HUES48 (cell line): ENCODE measurements around the gene SLC5A9.
A peak's percentile ranks its signal among the peaks of the same experiment; 100 is the strongest.
"Not testable (repeated sequence)": the region's sequence is repeated elsewhere in the genome, so short reads cannot be mapped to it uniquely, and the experiment has no call there.

Experiments used
- H3K27ac ChIP-seq: one replicate; pipeline ENCODE4 v1.7.0; 2013; ENCODE audit warnings: low read depth, low read length, inconsistent platforms
- H3K27me3 ChIP-seq: 2 replicates; pipeline ENCODE4 v1.6.1; 2013; ENCODE audit warnings: mild to moderate bottlenecking, low read length; ENCODE audit not compliant: control insufficient read depth, insufficient read depth
- H3K36me3 ChIP-seq: 2 replicates; pipeline ENCODE4 v1.6.1; 2013; ENCODE audit warnings: low read length; ENCODE audit not compliant: control insufficient read depth, insufficient read depth
- H3K4me1 ChIP-seq: 2 replicates; pipeline ENCODE4 v1.6.1; 2013; ENCODE audit warnings: mild to moderate bottlenecking, low read length; ENCODE audit not compliant: control insufficient read depth, insufficient read depth
- H3K4me3 ChIP-seq: 2 replicates; pipeline ENCODE4 v1.5.1; 2013; ENCODE audit warnings: mild to moderate bottlenecking, low read depth, low read length
- H3K9ac ChIP-seq: 2 replicates; pipeline ENCODE4 v1.6.1; 2013; ENCODE audit warnings: mild to moderate bottlenecking, low read depth, low read length, moderate library complexity
- H3K9me3 ChIP-seq: 2 replicates; pipeline ENCODE4 v1.6.1; 2013; ENCODE audit warnings: low read length; ENCODE audit not compliant: control insufficient read depth, insufficient read depth

SLC5A9 gene

GRCh38 chr1:48200166-48200900 is 22.2 kb upstream of the SLC5A9 start:
- H3K4me3 ChIP-seq: no peak overlapping the region
- no peaks in the 10 kb centered on the region for H3K9me3 ChIP-seq
- no peaks in the 10 kb centered on the region for H3K36me3 ChIP-seq
- H3K27me3 ChIP-seq: no peaks in the 10 kb centered on the region
- H3K9ac ChIP-seq: no peak overlapping the region
- no peaks in the 10 kb centered on the region for H3K4me1 ChIP-seq
- no peak overlapping the region for H3K27ac ChIP-seq

DNA sequence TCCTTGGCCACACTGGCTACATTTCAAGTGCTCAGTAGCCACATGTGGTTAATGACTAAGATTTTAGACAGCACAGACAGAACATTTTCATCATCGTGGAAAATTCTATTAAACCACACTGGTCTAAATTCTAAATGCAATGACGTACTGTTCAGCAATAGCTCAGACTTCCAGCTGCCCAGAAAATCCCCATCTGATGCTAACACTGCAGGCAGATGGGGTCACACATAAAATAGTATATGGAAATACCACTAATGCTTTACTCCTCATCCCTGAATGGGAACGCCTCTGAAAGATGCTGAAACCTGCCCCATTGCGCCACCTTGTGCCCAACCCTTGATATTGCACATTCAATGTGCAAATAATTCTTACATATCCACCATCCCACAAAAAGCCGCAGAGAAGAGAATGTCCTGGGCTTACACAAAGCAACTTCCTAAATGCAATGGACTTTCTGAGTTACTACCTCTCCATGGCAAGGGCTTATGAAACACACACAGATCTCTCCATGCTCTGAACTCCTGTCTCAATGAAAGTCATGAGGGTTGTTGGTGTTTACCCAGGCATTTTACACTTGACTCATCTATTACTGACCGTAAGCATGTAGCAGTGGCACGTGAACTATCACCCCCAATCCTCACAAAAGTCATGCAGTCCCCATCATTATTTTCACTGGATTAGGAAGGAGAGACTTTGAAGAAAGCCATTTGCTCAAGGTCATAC is 20.3 kb upstream of the SLC5A9 start:
- Histone ChIP-seq H3K9me3 (no peaks in the 10 kb centered on the region), H3K27me3 (no peaks in the 10 kb centered on the region), H3K4me3 (no peak overlapping the region), H3K36me3 (no peaks in the 10 kb centered on the region), H3K4me1 (no peaks in the 10 kb centered on the region), H3K9ac (no peak overlapping the region), H3K27ac (no peak overlapping the region)

- Histone ChIP-seq H3K4me1 (peaks cover 5% of the 10 kb centered on the region), H3K4me3 (no peak overlapping the region), H3K9me3 (no peaks in the 10 kb centered on the region), H3K27me3 (no peaks in the 10 kb centered on the region), H3K36me3 (no peaks in the 10 kb centered on the region), H3K27ac (no peak overlapping the region), H3K9ac (no peak overlapping the region)
These were observed 19.1 kb upstream of the SLC5A9 start for GRCh38 chr1:48203287-48203900.

- Histone ChIP-seq H3K27ac (no peak overlapping the region), H3K9me3 (no peaks in the 10 kb centered on the region), H3K36me3 (no peaks in the 10 kb centered on the region), H3K4me3 (no peak overlapping the region), H3K27me3 (no peaks in the 10 kb centered on the region), H3K9ac (no peak overlapping the region), H3K4me1 (peaks cover 11% of the 10 kb centered on the region)
These were observed 17.0 kb upstream of the SLC5A9 start for GRCh38 chr1:48205522-48205921.

GRCh38 chr1:48206371-48206770 is 16.1 kb upstream of the SLC5A9 start:
- H3K9me3 ChIP-seq: no peaks in the 10 kb centered on the region
- H3K36me3 ChIP-seq: no peaks in the 10 kb centered on the region
- peaks cover 11% of the 10 kb centered on the region for H3K4me1 ChIP-seq
- H3K9ac ChIP-seq: no peak overlapping the region
- H3K27me3 ChIP-seq: no peaks in the 10 kb centered on the region
- H3K27ac ChIP-seq: no peak overlapping the region
- H3K4me3 ChIP-seq: no peak overlapping the region

DNA sequence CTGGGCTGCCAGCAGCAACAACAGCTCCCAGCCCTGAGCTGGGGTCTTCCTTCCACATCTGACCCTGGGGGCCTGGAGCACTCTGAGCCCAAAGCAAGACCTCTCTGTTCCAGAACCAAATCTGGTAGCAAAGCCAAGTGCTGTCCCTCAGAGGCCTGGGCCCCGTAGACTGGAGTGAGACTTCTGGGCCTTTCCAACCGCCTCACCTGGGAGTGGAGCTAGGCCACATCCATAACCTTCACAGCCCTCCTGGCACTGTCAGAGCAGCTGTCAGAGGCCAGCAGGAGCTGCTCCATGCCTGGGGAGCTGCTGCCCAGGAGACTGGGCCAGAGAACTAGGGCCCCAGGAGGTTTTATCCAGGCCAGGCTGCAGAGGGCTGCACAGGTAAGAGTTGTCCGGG is 15.4 kb upstream of the SLC5A9 start:
- Histone ChIP-seq H3K27ac (no peak overlapping the region), H3K4me3 (no peak overlapping the region), H3K27me3 (no peaks in the 10 kb centered on the region), H3K36me3 (no peaks in the 10 kb centered on the region), H3K9me3 (no peaks in the 10 kb centered on the region), H3K9ac (no peak overlapping the region), H3K4me1 (peaks cover 11% of the 10 kb centered on the region)

GRCh38 chr1:48207536-48208075 is 14.9 kb upstream of the SLC5A9 start:
- Histone ChIP-seq H3K9ac (no peak overlapping the region), H3K4me3 (no peak overlapping the region)

DNA sequence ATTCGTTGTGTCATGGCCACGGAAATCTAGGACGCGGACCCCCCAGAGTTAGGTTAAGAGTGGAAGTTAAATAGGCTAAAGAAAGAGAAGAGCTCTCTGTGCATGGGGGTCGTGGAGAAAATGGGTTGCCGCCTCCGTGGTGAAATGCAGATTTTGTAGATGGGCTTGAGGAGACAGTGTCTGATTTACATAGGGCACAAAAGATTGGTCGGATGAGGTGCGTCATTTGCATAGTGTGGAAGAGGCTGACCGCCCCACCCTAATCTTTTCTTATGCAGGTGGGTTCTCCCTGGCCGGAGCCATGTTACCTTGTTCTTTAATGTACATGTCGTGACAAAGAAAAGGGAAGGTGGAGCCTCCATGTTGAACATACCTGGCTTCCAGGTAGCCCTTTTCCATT is 14.3 kb upstream of the SLC5A9 start:
- no peak overlapping the region for H3K9ac ChIP-seq
- peak overlapping the region; percentile 64 for H3K27ac ChIP-seq
- H3K36me3 ChIP-seq: no peaks in the 10 kb centered on the region
- no peak overlapping the region for H3K4me3 ChIP-seq
- H3K27me3 ChIP-seq: no peaks in the 10 kb centered on the region
- peaks cover 11% of the 10 kb centered on the region for H3K4me1 ChIP-seq
- H3K9me3 ChIP-seq: no peaks in the 10 kb centered on the region

More at GRCh38 chr1:48207536-48208075, 14.9 kb upstream of the SLC5A9 start:
- Histone ChIP-seq H3K4me1 (peaks cover 11% of the 10 kb centered on the region), H3K9me3 (no peaks in the 10 kb centered on the region), H3K27me3 (no peaks in the 10 kb centered on the region), H3K36me3 (no peaks in the 10 kb centered on the region), H3K27ac (no peak overlapping the region)

DNA sequence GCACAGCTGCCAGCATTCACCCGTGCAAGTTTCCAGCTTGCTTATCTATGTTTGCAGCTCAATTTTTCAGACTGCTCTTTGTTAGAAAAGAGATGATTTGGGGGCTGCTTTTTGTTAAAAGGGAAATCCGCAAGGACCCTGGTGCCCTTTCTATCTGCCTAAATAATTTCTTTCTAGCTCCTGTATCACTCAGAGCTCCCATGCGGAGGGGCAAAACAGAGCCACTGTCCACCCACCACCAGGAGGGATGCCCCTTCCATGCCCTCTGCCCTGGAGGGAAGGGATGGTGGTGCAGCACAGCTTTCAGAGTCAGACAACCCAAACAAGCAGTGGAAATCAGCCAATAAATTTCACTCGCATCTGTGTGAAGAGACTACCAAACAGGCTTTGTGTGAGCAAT is 13.9 kb upstream of the SLC5A9 start:
- Histone ChIP-seq H3K4me1 (peaks cover 11% of the 10 kb centered on the region), H3K9me3 (no peaks in the 10 kb centered on the region), H3K36me3 (no peaks in the 10 kb centered on the region), H3K27me3 (no peaks in the 10 kb centered on the region), H3K4me3 (no peak overlapping the region), H3K9ac (no peak overlapping the region), H3K27ac (peak overlapping the region; percentile 64)

GRCh38 chr1:48213462-48213861 is 9.1 kb upstream of the SLC5A9 start:
- H3K4me1 ChIP-seq, H3K27ac ChIP-seq, H3K36me3 ChIP-seq, H3K4me3 ChIP-seq, H3K9me3 ChIP-seq, H3K27me3 ChIP-seq, H3K9ac ChIP-seq: not testable (repeated sequence)

- not testable (repeated sequence) for H3K4me1 ChIP-seq, H3K4me3 ChIP-seq, H3K9me3 ChIP-seq, H3K27me3 ChIP-seq, H3K36me3 ChIP-seq, H3K9ac ChIP-seq
- peak overlapping the region; percentile 87 for H3K27ac ChIP-seq
These were observed 8.2 kb upstream of the SLC5A9 start for GRCh38 chr1:48214366-48214765.
